WERI-Rb-1 (cell line): ENCODE results near the gene RPL39L.
A peak's percentile ranks its signal among the peaks of the same experiment; 100 is the strongest.

Experiments used
- DNase-seq: peaks from one replicate; pipeline ENCODE4 v3.0.0-alpha.2; 2020
- H3K27ac ChIP-seq: fragments of 250-450 bp; sonication (Bioruptor Pico); 2 replicates; pipeline ENCODE4 v1.5.1; 2020; ENCODE audit warnings: mild to moderate bottlenecking, moderate library complexity
- H3K27me3 ChIP-seq: fragments of 250-450 bp; sonication (Bioruptor Pico); 2 replicates; pipeline ENCODE4 v1.5.1; 2021; ENCODE audit warnings: mild to moderate bottlenecking, low read depth, moderate library complexity; ENCODE audit not compliant: insufficient read depth, severe bottlenecking
- H3K36me3 ChIP-seq: fragments of 250-450 bp; sonication (Bioruptor Pico); 2 replicates; pipeline ENCODE4 v1.5.1; 2020; ENCODE audit warnings: mild to moderate bottlenecking, moderate library complexity
- H3K4me3 ChIP-seq: 2 replicates; pipeline ENCODE4 v1.5.1; 2011; ENCODE audit warnings: low read depth, mild to moderate bottlenecking, control low read depth, low read length
- H3K9me3 ChIP-seq: fragments of 250-450 bp; sonication (Bioruptor Pico); 2 replicates; pipeline ENCODE4 v1.5.1; 2021; ENCODE audit warnings: mild to moderate bottlenecking, moderate library complexity; ENCODE audit not compliant: severe bottlenecking
- CTCF ChIP-seq: IDR thresholded peaks from 2 replicates; pipeline ENCODE4 v1.5.1; 2011; ENCODE audit warnings: low read depth, mild to moderate bottlenecking, control low read depth, inconsistent platforms, low read length

RPL39L gene

GRCh38 chr3:187120326-187120725 is 19.0 kb downstream of the RPL39L start:
- H3K27ac ChIP-seq = no peak overlapping the region
- no peak for TF ChIP-seq CTCF

GRCh38 chr3:187114511-187114910 is 24.8 kb downstream of the RPL39L start:
- no peak overlapping the region for H3K27ac ChIP-seq
- no peaks in the 10 kb centered on the region for H3K36me3 ChIP-seq
- H3K27me3 ChIP-seq = no peaks in the 10 kb centered on the region
- H3K9me3 ChIP-seq = no peaks in the 10 kb centered on the region
- H3K4me3 ChIP-seq = no peak overlapping the region
- no peak for DNase-seq
- no peak for TF ChIP-seq CTCF

More at GRCh38 chr3:187120326-187120725, 19.0 kb downstream of the RPL39L start:
- no peak for DNase-seq
- Histone ChIP-seq H3K9me3 (no peaks in the 10 kb centered on the region), H3K27me3 (no peaks in the 10 kb centered on the region), H3K4me3 (no peak overlapping the region), H3K36me3 (no peaks in the 10 kb centered on the region)

GRCh38 chr3:187112934-187113793 is 26.1 kb downstream of the RPL39L start:
- TF ChIP-seq CTCF = peak; percentile 24; the same call in 1 of the 2 replicates
- H3K9me3 ChIP-seq = no peaks in the 10 kb centered on the region
- H3K27ac ChIP-seq = no peak overlapping the region
- H3K36me3 ChIP-seq = no peaks in the 10 kb centered on the region
- DNase-seq = no peak
- no peak overlapping the region for H3K4me3 ChIP-seq
- H3K27me3 ChIP-seq = no peaks in the 10 kb centered on the region

GRCh38 chr3:187110156-187110555 is 29.1 kb downstream of the RPL39L start:
- H3K36me3 ChIP-seq = no peaks in the 10 kb centered on the region
- no peak for TF ChIP-seq CTCF

GRCh38 chr3:187107989-187108388 is 31.3 kb downstream of the RPL39L start:
- TF ChIP-seq CTCF = no peak
- Histone ChIP-seq H3K27ac (no peak overlapping the region), H3K4me3 (no peak overlapping the region), H3K9me3 (no peaks in the 10 kb centered on the region), H3K36me3 (no peaks in the 10 kb centered on the region), H3K27me3 (no peaks in the 10 kb centered on the region)
- DNase-seq = no peak

More at GRCh38 chr3:187110156-187110555, 29.1 kb downstream of the RPL39L start:
- no peaks in the 10 kb centered on the region for H3K27me3 ChIP-seq
- H3K9me3 ChIP-seq = no peaks in the 10 kb centered on the region
- no peak overlapping the region for H3K4me3 ChIP-seq
- H3K27ac ChIP-seq = no peak overlapping the region
- DNase-seq = no peak
